GM10266 (cell line): ENCODE measurements around the gene OSBPL1A.

Source experiments
- DNase-seq: peaks from one replicate; pipeline ENCODE4 v3.0.0; 2012; ENCODE audit errors: extremely low spot score
- TF ChIP-seq, protein P1 (sequence below): IDR thresholded peaks from 2 replicates; pipeline ENCODE4 v1.5.1; 2012; ENCODE audit warnings: mild to moderate bottlenecking, low read depth; ENCODE audit not compliant: control insufficient read depth, insufficient read depth; ENCODE audit errors: missing control alignments

OSBPL1A gene

DNA sequence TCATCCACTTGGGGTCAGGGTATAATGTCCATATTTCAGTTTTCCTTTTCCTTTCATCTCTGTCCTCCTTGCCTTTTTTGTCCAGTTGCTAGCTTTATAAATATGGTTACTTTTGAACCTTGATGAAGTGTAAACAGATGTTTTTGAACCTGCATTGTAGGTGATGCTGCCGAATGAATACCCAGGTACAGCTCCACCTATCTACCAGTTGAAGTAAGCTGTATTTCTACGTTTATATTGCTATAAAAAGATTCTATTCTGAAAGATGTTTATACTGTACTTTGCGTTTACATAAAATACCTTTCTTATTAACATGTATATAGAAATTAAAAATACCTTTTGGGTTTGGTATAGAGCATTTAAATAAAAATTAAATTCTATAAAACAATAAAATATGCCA lies 31.1 kb upstream of the OSBPL1A start:
- DNase-seq = no peak
- TF ChIP-seq, protein P1, sequence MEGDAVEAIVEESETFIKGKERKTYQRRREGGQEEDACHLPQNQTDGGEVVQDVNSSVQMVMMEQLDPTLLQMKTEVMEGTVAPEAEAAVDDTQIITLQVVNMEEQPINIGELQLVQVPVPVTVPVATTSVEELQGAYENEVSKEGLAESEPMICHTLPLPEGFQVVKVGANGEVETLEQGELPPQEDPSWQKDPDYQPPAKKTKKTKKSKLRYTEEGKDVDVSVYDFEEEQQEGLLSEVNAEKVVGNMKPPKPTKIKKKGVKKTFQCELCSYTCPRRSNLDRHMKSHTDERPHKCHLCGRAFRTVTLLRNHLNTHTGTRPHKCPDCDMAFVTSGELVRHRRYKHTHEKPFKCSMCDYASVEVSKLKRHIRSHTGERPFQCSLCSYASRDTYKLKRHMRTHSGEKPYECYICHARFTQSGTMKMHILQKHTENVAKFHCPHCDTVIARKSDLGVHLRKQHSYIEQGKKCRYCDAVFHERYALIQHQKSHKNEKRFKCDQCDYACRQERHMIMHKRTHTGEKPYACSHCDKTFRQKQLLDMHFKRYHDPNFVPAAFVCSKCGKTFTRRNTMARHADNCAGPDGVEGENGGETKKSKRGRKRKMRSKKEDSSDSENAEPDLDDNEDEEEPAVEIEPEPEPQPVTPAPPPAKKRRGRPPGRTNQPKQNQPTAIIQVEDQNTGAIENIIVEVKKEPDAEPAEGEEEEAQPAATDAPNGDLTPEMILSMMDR = no peak

- TF ChIP-seq, protein P1 = no peak
- DNase-seq = no peak
These were observed 29.9 kb upstream of the OSBPL1A start for GRCh38 chr18:24427484-24427883.

GRCh38 chr18:24426398-24427294 lies 29.0 kb upstream of the OSBPL1A start, which contains the start of gene IMPACT:
Gene IMPACT (plus strand): TSS chr18:24426670. CDS start chr18:24426757, 87 bp downstream.
- TF ChIP-seq, protein P1 = no peak
- peak; percentile 75 for DNase-seq

DNA sequence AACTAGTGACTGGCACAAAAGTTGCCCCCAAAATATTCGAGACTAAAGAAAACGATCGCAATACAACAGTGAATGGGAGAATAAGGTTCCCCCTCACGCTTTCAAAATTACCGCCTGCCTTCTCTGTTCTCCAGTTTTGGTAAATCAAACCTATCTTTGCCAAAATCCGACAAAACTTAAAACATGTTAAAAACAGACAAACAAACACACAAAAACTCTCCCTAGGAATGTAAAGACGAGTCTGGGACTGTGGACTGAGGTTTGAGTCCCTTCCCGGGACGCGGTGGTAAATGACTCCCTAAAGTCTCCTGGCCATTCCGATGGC lies 28.4 kb upstream of the OSBPL1A start:
- TF ChIP-seq, protein P1 = no peak

DNA sequence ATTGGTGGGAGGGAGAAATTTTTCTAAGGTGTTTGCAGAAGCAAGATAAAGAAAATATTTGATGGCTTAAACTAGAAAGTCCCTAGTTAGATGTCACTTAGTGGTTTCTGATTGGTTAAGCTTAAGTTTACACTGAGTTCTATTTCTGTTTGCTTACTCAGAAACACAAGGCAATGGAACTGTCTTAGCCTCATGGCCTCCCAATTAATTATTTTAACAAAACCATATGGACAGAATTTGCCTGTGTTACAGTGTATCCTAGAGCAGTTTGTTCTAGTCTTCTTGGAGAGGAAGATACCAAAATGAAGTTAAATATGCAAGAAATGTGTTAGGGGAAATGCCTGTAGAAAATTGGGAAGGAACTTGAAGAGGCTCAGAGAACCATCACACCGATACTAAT lies 24.2 kb upstream of the OSBPL1A start:
- TF ChIP-seq, protein P1 = no peak
- no peak for DNase-seq

More for the DNA sequence above, 28.4 kb upstream of the OSBPL1A start:
- no peak for DNase-seq

DNA sequence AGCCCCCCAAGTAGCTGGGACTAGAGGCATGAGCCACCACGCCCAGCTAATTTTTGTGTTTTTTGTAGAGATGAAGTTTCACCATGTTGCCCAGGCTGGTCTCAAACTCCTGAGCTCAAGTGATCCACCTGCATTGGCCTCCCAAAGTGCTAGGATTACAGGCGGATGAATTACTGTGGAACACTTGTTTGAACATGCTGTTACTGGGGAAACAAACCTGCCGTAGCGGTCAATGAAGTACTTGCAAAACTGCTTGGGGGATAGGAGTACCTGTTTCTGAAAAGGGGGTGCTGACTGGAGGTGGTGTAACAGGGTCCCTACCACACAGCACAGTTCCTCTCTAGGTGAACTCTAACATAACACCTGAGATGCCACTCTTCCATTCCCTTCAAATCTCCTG lies 22.9 kb upstream of the OSBPL1A start:
- DNase-seq = no peak
- TF ChIP-seq, protein P1 = no peak

GRCh38 chr18:24417480-24417879 lies 19.9 kb upstream of the OSBPL1A start:
- no peak for DNase-seq
- TF ChIP-seq, protein P1 = no peak
